HG02973 (cell line): ENCODE measurements around the gene SCNN1A.

ENCODE experiments used
- ATAC-seq: cut with Tn5 transposase; IDR thresholded peaks from one replicate; pipeline ENCODE4 v1.9.1; 2021; ENCODE audit warnings: moderate library complexity; ENCODE audit not compliant: unreplicated experiment

SCNN1A gene

GRCh38 chr12:6375269-6376078, at the start of gene SCNN1A:
Gene SCNN1A, minus strand, starts transcription at chr12:6375563. Its CDS starts 780 bp downstream, at chr12:6374783.
- no peak for ATAC-seq

DNA sequence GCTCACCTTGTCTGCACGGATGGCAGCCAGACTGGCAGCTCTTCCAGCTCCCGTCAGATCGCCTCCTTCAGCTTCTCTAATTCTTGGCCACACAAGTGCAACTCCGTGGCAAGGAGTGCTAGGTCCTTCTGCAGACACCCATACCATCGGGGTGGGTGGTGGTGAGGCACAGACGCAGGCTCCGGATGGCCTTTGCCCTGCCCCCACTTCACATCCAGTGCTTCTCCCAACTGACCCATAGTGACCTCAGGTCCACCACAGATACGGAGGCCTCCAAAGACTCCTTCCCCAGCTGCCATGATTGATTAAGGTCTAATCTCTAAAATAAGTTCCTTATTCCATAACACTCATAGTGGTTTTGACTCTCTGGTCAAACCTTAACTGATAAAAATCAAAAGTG, 49.5 kb upstream of the SCNN1A start:
- no peak for ATAC-seq

DNA sequence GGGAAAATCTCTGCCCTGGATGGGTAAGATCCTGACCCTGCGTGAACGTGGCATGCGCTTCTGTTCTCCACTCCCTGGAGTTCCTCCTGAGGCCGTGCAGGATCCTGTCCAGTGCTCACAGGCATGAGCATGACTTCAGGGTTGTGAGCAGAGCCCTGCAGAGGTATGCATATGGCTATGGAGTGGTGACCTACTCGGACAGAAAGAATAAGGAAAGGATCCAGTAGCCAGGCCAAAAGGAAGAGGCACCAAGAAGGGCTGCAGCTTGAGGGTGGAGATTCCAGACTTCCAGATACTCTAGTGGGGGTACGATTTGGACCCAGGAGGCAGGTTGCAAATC, 48.6 kb upstream of the SCNN1A start:
- no peak for ATAC-seq

DNA sequence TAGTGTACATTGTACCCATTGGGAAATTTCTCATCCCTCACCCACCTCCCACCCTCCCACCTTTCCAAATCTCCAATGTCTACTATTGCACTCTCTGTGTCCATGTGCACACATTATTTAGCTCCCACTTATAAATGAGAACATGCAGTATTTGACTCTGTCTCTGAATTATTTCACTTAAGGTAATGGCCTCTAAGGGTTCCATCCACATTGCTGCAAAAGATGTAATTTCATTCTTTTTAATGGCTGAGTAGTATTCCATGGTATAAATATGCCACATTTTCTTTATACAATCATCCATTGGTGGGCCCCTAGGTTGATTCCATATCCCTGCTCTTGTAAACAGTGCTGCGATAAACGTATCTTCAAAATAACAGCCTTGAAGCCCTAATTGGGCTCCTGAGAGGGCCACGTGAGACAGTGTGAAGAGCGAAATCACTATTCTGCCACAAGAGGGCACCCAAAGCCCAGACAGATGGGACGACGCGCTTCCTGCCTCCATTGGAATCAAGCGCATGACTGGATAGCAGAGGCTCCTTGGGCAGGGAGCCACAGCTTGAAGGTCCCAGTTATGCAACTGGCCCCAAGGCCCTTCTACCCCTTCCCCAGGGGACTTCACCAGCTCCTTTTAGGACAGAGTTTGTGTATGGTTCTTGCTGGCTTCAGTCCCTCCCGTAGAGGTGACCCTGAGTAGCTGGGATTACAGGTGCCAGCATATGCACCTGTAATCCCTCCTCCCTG, 48.1 kb upstream of the SCNN1A start:
- no peak for ATAC-seq

- ATAC-seq: no peak
These were observed 45.0 kb upstream of the SCNN1A start for GRCh38 chr12:6420364-6420763.

DNA sequence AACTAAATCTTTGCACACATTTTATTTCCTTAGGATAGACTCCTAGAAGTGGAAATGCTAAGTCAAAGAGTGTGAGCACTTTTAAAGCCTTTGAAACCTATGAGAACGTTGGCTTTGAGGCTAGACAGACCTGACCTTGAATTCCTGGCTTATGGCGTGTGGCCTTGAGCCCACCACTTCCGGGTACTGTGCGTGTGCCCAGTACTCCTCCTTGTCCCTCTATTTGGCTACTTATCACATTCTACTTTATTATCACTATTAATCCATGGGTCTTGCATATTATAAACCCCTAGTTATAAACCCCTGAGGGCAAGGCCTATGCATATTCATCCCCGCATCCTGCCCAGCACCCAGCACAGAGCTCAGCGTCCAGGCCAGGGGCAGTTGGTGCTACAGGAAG, 43.4 kb upstream of the SCNN1A start:
- ATAC-seq: no peak

DNA sequence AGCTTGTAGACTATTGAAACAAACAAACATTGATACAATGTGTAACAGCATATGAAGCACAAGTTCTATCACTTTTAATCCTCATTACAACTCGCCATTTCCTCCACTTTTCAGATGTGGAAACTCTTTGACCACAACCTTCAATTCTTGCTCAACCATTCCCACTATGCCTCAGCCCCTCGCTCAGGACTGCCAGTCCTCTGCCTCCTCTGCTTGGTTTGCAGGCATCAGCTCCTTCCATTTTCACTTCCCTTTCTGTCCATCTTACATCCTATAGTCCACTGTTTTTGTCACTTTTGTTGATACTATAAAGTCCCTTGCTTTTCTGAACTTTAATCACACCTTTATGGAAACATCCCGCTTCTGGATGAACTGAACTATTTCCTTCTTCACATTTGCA, 41.2 kb upstream of the SCNN1A start:
- ATAC-seq: no peak

- no peak for ATAC-seq
These were observed 32.0 kb upstream of the SCNN1A start for GRCh38 chr12:6407236-6407954.

DNA sequence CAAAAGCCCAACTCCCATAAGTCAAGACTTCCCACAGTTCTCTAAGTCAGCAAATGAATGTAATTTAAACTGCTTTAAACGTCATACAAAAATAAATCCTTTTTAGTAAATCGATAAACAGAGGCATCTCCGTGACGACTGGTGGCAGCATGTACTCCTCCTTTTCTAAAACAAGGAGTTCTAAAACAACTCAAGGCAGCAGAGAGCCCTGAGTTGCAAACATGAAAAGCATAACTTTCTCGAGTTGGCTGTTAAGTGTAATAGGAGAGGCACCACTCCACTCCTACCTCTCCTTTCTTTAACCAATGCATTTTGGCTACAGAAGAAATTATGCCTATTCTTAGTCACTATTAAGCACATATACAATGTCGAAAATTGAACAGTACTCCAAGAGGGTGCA, 30.6 kb upstream of the SCNN1A start:
- ATAC-seq: no peak

DNA sequence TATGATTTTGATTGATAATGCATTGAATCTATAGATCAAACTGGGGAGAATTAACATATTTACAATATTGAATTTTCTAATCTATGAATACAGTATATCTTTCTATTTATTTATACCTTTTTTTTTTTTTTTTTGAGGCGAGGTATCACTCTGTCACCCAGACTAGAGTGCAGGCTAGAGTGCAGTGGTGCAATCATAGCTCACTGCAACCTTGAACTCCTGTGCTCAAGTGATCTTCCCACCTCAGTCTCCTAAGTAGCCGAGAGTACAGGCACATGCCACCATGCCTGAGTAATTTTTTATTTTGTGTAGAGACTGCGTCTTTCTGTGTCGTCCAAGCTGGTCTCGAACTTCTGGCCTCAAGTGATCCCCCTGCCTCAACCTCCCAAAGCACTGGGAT, 29.0 kb upstream of the SCNN1A start:
- no peak for ATAC-seq

- ATAC-seq: no peak
These were observed 24.7 kb upstream of the SCNN1A start for GRCh38 chr12:6399884-6400644.

- no peak for ATAC-seq
These were observed 20.7 kb upstream of the SCNN1A start for GRCh38 chr12:6396031-6396430.

- no peak for ATAC-seq
These were observed 19.0 kb upstream of the SCNN1A start for GRCh38 chr12:6394398-6394797.

- no peak for ATAC-seq
These were observed 17.7 kb upstream of the SCNN1A start for GRCh38 chr12:6393109-6393508.

DNA sequence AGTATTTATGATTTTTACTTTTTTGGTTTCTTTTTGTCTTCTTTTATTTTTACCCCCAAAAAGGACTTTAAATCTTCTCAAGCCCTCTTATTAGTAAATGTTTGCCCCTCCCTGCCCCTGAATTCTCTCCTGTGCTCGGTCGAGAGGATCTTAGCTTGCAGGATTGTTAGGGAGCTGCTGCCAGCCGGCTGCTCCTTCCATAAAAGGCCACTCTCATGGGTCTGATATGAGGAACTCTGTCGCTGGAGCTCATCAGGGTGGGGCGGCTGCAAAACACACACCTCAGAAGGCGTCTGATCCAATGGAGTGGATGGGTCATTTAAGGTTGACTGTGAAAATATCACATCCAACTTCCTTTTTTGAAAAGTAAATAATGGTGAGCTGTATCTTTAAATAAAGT, 17.1 kb upstream of the SCNN1A start:
- no peak for ATAC-seq

DNA sequence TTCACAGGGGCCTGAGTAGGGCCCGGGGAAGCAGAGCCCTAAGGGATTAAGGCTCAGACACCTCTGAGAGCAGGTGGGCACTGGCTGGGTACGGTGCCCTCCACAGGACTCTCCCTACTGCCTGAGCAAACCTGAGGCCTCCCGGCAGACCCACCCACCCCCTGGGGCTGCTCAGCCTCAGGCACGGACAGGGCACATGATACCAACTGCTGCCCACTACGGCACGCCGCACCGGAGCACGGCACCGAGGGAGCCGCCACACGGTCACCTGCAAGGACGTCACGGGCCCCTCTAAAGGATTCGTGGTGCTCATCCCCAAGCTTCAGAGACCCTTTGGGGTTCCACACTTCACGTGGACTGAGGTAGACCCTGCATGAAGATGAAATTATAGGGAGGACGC, 15.7 kb upstream of the SCNN1A start:
- no peak for ATAC-seq

- no peak for ATAC-seq
These were observed 14.9 kb upstream of the SCNN1A start for GRCh38 chr12:6390084-6390799.

- ATAC-seq: no peak
These were observed 12.2 kb upstream of the SCNN1A start for GRCh38 chr12:6387541-6387940.

GRCh38 chr12:6386491-6386890, 11.1 kb upstream of the SCNN1A start:
- ATAC-seq: no peak

DNA sequence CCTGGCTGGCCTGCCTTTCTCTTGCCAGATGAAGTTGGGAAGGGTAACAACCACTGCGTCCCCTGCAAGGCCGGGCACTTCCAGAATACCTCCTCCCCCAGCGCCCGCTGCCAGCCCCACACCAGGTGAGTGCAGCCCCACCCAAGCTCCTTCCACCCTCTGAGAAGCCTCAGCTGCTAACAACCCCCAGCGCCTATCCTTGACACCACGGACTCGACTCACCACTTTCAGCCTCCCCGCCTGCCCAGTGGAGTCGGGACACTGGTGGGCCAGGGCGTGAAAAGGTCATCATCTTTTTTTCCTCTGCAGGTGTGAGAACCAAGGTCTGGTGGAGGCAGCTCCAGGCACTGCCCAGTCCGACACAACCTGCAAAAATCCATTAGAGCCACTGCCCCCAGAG, 10.7 kb upstream of the SCNN1A start:
- ATAC-seq: no peak
